NCI-H2196 treated with DMSO at 0.1 percent for 48 hours (cell line): ENCODE data around the gene CIB4.
A peak's percentile ranks its signal among the peaks of the same experiment; 100 is the strongest.
"Not testable (repeated sequence)": the region's sequence is repeated elsewhere in the genome, so short reads cannot be mapped to it uniquely, and the experiment has no call there.

Experiments used
- DNase-seq: peaks from one replicate; lab custom pipeline; 2025; ENCODE audit not compliant: unreplicated experiment; lab: John Stamatoyannopoulos, UW

The CIB4 gene

GRCh38 chr2:26571316-26571715, 69.8 kb downstream of the CIB4 start:
- DNase-seq, result no peak

GRCh38 chr2:26570083-26570430, 71.1 kb downstream of the CIB4 start:
- no peak for DNase-seq

DNA sequence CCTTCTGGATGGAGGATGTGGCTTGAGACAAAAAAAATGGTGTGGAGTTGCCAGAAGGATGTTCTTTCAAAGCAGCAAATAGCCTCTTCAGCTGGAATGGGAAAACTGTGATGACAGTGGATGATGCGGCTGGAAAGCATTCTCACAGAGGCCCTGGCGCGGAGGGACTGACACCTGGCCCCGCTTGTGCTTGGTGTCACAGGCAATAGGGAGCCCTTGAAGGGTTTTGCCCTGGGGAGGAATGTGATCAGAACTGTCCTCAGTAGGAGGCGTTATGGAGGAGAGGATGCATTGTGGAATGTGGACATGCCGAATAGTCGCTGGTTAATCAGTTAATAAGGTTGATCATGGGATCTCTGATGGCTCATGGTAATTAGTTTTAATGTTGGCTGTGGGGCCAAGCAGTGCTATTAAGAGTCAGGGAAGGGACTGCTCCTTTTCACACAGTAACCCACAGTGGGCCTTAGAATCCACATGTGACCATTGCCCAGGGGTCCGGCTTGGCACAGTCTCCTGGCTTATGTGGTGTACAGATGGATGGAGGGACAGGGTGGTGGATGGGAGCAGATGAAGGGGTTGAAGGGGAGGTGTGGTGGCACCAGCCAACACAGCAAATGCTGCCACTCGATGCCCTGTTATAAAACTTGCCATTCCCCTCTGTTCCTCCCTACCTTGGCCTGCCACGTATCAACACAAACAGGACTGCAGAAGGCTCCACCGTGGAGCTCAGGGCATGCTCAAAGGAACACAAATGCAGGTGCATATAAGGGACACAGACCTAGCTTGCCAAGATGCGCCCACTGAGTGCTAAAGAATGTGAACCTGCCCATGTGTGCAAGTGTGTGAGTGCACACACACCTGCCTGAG, 71.7 kb downstream of the CIB4 start:
- DNase-seq, result no peak

DNA sequence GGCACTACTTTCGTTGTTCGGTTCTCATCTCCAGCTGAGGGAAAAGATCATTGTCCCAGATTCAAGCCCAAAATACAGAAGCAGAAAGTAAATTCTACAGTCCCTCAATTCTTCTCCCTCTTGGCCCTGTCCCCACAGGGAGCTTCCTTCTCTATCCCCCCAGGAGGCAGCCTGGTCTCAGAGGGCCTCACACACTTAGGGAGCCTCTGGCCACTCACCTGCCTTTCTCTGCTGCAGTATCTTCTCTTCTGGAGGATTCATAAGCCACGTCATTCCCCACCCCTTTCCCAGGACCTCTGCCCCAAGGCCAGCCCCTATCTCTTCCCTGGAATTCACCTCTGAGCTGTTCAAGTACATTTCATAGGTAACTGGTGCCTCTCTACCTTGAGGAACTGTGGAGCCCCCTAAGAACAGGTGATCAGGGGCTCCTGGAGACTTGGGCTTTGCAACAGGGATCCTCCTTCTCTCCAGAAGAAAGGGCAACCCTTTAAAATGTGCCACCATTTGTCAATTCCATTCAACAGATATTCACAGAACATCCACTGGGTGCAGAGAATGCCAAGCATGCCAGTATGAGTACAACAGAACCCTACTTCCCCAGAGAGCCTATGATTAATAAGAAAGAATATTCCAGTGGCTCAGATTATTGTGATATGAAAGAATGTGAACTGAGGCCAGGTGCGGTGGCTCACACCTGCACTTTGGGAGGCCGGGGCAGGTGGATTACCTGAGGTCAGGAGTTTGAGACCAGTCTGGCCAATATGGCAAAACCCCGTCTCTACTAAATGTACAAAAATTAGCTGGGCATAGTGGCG, 72.9 kb downstream of the CIB4 start:
- DNase-seq, result no peak

- DNase-seq, result no peak
These were observed 73.6 kb downstream of the CIB4 start for GRCh38 chr2:26567534-26567933.

GRCh38 chr2:26566731-26567130, 74.4 kb downstream of the CIB4 start:
- DNase-seq, result not testable (repeated sequence)

GRCh38 chr2:26566081-26566375, 75.1 kb downstream of the CIB4 start:
- DNase-seq, result no peak

GRCh38 chr2:26564121-26564644, 77.0 kb downstream of the CIB4 start:
- no peak for DNase-seq

- no peak for DNase-seq
These were observed 77.5 kb downstream of the CIB4 start for GRCh38 chr2:26563686-26564085.

DNA sequence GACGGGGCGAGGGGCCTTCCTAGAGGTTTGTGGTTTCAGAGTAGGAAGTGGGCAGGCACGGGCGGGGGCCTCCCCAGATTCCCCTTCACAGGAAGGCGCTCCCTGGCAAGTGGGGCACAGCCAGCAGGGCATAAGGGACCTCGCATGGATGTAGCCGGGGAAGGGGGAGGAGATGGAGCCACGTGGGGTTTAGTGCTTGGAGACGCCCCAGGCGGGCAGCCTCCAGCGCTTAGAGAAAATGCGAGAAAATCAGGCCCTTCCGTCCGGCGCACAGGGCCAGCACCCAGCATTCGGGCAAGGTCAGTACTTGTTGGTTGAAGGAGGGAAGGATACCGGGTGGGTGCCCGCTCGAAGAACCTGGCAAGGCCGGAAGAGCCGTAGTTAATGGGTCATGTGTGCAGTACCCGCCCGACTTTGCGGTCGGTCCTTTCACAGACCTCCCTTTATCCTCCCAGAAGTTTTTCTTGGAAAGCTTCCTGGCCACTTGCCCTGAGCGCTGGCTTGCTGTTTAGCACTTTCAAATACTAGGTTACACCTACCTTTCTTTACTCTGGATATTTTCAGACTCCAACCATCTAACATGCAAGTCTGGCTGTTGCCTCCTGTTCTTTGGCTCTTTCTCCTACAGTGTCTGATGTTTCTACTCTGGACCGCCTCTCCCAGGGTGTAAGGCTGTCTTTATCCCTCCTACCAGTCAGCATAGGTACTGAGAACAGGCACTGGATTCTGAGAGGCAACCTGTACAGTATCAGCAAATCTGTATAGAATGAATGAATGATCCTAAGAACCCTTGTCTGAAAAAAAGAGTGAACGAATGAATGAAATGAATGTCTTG, 78.1 kb downstream of the CIB4 start:
- DNase-seq, result peak; percentile 40

DNA sequence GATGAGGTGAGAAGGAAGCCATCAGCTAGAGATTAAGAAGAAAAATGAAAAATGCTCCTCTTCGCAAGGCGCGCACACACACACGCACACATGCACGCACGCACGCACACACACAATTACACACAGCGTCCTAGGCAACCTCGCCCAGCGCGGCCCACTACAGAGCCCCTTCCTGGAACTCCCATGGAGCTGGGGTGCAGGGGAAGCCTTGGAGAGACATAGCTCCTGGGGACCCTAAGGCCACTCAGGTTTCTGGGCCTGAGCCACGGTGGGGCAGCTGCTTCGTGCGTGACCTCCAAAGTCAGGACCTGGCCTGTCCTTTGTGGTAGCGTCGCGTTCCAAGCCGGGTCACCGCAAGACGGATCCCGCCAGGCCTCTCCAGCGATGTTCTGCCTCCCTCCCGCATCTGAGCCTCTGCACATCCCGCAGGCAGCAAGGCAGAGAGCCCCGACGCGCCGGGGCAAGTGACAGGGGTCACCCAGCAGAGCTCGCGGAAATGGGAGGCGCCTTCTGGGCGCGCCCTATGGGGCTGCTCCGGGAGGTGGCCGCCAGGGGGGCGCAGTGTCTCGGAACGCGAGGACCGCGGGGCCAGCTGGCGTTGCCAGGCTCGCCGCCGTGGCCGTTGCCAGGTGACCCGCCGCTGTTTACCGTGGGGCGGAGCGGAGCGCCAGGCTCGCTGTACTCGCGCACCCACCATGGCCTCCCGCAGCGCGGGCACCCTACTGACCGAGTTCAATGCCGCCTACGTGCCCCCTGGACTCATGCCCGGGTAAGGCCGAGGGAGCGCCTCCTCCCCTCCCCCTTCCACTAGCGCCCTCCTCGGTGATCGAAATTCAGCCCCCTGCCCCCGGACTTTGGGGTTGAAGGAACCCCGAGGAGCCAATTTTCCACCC, 79.0 kb downstream of the CIB4 start:
- DNase-seq, result peak; percentile 78

GRCh38 chr2:26561376-26561775, 79.8 kb downstream of the CIB4 start:
- DNase-seq, result no peak

- DNase-seq, result no peak
These were observed 80.3 kb downstream of the CIB4 start for GRCh38 chr2:26560892-26561291.

- no peak for DNase-seq
These were observed 81.6 kb downstream of the CIB4 start for GRCh38 chr2:26559556-26559955.

DNA sequence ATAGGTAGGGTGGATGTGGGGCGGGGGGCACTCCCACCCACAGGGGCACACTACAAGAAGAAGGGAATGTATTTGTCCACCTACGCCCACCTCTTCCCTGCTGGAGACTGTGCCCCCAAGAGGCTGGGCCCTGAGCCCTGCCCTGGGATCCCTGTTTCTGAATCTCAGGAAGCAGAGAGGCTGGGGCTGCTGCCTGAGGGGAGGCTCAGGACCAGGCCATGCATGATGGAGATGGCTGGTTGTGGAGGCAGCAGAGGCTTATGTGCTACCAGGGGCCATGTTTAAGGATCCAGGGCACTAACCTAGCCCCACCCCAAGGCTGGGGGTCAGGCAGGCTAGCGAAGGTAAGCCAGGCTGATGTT, 82.1 kb downstream of the CIB4 start:
- no peak for DNase-seq

DNA sequence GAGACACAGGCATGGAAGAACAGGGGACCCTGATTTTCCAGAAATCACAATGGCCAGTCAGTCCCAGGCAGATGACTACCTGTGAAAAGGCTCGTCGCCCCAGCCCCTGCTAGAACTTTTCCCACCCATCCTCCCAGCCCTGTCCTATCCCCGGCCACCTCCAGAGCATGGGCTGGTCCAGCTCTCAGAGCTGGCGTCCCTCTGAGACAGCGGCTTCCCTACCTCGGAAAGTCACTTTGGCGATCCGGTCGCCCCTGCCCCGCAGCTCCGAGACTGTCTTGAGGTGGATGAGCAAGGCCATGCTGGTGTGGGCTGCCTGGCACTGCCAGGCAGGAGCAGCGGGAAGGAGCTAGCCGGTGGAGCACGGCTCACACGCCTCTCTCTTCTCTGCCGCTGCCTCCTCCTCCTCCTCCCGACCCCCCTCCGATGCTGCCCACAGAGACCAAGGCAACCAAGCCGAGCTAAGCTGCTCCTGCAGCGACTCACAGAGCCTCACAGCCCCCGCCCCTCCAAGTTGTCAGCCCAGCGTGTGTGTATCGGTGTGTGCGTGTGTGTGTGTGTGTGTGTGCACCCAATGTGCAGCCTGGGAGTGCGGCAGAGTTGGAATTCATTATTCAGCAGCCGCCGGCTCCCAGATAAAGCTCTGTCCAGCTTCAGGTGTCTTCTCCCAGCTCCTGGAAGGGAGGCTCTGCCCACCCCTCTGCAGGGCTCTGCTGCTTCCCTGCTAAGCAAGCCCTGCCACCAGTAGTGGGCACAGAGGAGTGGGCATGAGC, 82.7 kb downstream of the CIB4 start:
- DNase-seq, result no peak

- DNase-seq, result no peak
These were observed 83.8 kb downstream of the CIB4 start for GRCh38 chr2:26557244-26557925.

GRCh38 chr2:26556309-26557243, 84.6 kb downstream of the CIB4 start:
- no peak for DNase-seq
